IPS-18a (cell line): ENCODE results near the gene NLGN1.

ENCODE experiments used
- H3K27ac ChIP-seq: one replicate; pipeline ENCODE4 v1.5.1; 2013; ENCODE audit warnings: low read length
- H3K27me3 ChIP-seq: one replicate; pipeline ENCODE4 v1.6.1; 2013; ENCODE audit warnings: mild to moderate bottlenecking, low read length; ENCODE audit not compliant: control insufficient read depth, insufficient read depth
- H3K36me3 ChIP-seq: one replicate; pipeline ENCODE4 v1.6.1; 2013; ENCODE audit warnings: low read depth, low read length; ENCODE audit not compliant: control insufficient read depth
- H3K4me1 ChIP-seq: one replicate; pipeline ENCODE4 v1.6.1; 2013; ENCODE audit warnings: low read depth, low read length; ENCODE audit not compliant: control insufficient read depth
- H3K4me3 ChIP-seq: one replicate; pipeline ENCODE4 v1.5.1; 2013; ENCODE audit warnings: low read length
- H3K9ac ChIP-seq: one replicate; pipeline ENCODE4 v1.6.1; 2013; ENCODE audit warnings: mild to moderate bottlenecking, low read length, moderate library complexity
- H3K9me3 ChIP-seq: one replicate; pipeline ENCODE4 v1.6.1; 2013; ENCODE audit warnings: low read depth, low read length; ENCODE audit not compliant: control insufficient read depth

The NLGN1 gene

DNA sequence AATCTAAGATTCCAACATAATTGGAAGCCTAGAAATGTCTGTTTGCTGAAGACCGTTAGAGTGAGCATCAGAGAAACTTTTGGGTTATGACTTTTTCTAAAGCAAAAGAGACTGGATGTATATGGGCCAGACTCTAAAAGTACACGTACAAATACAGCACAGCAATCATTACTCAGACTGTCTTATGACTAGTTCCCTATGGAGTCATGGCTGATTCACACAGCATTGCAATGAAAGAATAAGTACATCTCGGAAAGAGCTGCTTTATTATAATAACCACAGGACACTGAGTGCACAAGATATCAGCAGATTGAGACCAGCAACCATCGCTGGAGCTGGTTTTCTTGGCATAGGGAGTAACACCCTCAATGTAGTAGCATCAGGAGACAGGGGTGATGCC lies 618.6 kb downstream of the NLGN1 start:
- Histone ChIP-seq H3K9me3 (no peaks in the 10 kb centered on the region), H3K27ac (no peak overlapping the region), H3K27me3 (no peaks in the 10 kb centered on the region)

DNA sequence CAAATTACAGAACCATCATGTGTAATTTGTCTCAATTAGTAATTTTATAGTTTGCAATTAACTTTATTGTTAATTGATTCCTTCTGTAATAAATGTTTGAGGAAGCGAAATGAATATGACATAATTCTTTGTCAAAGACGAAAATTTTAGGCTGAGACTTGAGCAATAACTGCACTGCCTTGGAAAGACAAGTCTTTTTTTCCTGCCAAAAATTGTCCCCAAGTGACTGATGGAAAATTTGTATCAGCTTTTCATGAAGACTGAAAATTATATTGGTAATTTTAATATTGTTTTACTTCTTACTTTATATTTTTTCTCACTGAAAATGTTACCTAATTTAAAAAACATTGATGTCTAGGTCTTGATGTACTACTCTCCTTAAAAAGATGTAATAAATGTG lies 622.6 kb downstream of the NLGN1 start:
- no peak overlapping the region for H3K9ac ChIP-seq
- H3K9me3 ChIP-seq = no peaks in the 10 kb centered on the region
- H3K27me3 ChIP-seq = no peaks in the 10 kb centered on the region
- H3K27ac ChIP-seq = no peak overlapping the region
- peaks cover 3% of the 10 kb centered on the region for H3K4me1 ChIP-seq
- H3K36me3 ChIP-seq = no peaks in the 10 kb centered on the region
- H3K4me3 ChIP-seq = no peak overlapping the region

More for the DNA sequence above, 618.6 kb downstream of the NLGN1 start:
- Histone ChIP-seq H3K4me3 (no peak overlapping the region), H3K4me1 (peaks cover 3% of the 10 kb centered on the region), H3K9ac (no peak overlapping the region), H3K36me3 (no peaks in the 10 kb centered on the region)

DNA sequence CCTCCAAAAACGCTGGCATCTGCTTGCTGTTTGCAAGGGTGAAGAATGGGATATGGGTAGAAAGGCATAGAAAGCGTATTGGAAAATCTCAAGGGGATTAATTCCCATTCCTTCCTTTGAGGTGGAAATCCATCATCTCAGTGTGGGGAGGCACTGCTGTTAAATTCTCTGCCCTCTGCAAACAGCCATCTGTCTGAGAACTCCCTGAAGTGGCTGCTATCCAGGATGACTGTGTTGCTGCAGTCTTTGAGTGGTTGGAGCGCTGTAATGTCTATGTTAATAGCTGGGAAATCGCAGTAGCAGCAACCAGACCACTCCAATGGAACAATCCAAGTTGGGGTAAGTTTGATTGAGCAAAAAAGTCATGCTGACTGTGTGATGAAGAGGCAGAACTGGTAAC lies 625.9 kb downstream of the NLGN1 start:
- Histone ChIP-seq H3K9me3 (peaks cover 2% of the 10 kb centered on the region), H3K36me3 (no peaks in the 10 kb centered on the region), H3K4me1 (peaks cover 3% of the 10 kb centered on the region), H3K9ac (no peak overlapping the region), H3K27ac (no peak overlapping the region), H3K4me3 (no peak overlapping the region), H3K27me3 (no peaks in the 10 kb centered on the region)

DNA sequence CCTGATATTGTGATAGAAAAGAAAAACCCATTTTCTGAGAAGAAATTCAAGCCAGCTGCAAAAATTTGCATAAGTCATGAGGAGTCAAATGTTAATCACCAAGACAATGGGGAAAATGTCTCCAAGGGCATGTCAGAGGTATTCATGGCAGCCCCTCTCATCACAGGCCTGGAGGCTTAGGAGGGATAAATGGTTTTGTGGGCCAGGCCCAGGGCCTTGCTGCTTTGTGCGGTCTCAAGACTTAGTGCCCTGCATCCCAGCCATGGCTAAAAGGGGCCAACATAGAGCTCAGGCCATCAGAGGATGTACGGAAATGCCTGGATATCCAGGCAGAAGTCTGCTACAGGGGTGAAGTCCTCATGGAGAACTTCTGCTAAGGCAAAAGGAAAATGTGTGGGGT lies 631.1 kb downstream of the NLGN1 start:
- H3K4me3 ChIP-seq = no peak overlapping the region
- H3K4me1 ChIP-seq = peaks cover 1% of the 10 kb centered on the region
- H3K27ac ChIP-seq = no peak overlapping the region
- H3K36me3 ChIP-seq = no peaks in the 10 kb centered on the region
- H3K27me3 ChIP-seq = no peaks in the 10 kb centered on the region
- H3K9ac ChIP-seq = no peak overlapping the region
- H3K9me3 ChIP-seq = peaks cover 5% of the 10 kb centered on the region

DNA sequence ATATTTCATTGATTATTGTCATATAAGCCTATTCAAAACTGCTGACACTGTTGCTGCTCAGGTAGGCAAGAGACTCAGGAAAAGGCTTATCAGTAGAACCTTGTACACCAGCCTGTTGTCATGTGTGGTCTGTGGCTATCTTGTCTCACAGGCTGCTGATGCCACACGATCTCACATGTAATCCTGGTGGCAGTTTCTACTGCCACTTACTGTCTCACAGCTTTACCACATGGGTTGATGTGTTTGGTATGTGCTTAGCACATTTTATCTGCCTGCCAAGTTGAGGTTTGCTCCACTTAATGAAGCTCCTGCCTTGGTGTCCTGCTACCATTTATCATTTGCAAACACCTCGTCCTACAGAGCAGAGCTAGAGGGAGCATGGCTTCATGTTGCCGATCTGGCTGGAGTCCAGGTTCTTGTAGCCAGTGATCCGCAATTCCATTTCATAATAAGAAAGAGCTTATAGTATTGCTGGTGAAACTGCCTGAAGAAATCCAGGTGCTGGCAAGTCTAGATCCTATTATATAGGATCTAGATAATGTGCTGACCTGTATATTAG lies 637.9 kb downstream of the NLGN1 start:
- Histone ChIP-seq H3K27ac (no peak overlapping the region), H3K4me3 (no peak overlapping the region), H3K9me3 (no peaks in the 10 kb centered on the region), H3K27me3 (no peaks in the 10 kb centered on the region), H3K36me3 (no peaks in the 10 kb centered on the region), H3K4me1 (no peaks in the 10 kb centered on the region), H3K9ac (no peak overlapping the region)

DNA sequence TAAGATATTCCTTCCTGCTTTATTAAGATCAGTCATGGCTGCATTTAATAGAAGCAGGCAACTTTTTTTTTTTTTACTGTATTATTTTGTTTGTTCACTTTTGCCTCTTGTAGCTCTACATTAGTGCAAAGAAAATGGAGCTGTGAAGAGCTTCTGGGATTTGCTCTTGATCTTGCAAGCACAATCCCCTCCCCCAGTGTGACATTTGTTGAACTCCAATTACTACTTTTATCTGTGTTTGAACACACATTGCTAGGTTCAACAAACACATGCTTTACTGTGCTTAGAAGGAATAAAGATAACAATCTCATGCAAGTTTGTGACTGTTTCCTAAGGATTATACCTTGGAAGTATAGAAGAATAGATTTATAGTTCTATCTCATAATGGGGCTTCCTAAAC lies 648.8 kb downstream of the NLGN1 start:
- no peaks in the 10 kb centered on the region for H3K36me3 ChIP-seq
- no peaks in the 10 kb centered on the region for H3K27me3 ChIP-seq
- no peak overlapping the region for H3K4me3 ChIP-seq
- no peaks in the 10 kb centered on the region for H3K9me3 ChIP-seq
- H3K4me1 ChIP-seq = peaks cover 4% of the 10 kb centered on the region
- H3K9ac ChIP-seq = no peak overlapping the region
- H3K27ac ChIP-seq = no peak overlapping the region

DNA sequence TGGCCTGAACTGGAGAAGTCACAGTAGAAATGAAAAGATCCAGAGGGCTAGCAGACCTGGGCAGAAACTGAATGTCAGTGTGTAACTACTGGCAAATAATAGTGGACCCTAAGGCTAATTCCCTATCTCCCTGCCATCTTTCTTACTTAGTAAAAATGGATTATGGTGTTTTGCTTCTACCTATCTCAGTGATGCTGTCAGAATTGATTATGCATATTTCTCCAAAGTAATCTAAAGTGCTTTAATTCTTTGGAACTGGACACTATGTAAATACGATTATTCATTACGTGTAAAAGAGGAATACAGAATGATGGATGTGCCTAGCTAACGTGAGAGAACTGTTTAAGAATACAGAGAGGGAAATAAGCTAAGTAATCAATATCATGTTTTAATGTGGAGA lies 651.9 kb downstream of the NLGN1 start:
- Histone ChIP-seq H3K4me3 (no peak overlapping the region), H3K9me3 (no peaks in the 10 kb centered on the region), H3K4me1 (peaks cover 4% of the 10 kb centered on the region), H3K27ac (no peak overlapping the region), H3K36me3 (no peaks in the 10 kb centered on the region), H3K9ac (no peak overlapping the region), H3K27me3 (no peaks in the 10 kb centered on the region)

DNA sequence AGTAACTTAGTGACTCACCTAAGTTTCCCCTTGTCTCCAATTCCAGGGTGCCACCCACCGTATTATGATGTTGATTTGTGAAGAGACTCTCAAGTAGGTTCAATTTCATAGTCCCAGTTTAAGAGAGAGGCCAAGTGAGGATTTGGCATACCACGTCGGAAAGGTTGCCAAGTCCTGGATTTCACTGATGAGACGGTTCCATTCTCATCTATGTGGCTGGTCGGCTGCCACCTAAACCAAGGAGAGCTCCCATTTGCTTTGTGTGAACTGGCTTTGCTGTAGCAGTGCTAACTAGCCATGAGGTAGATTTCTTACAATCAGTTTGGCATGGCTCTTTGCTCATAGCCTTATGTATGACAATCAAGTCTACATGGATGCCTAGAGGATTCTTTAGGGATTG lies 653.6 kb downstream of the NLGN1 start:
- Histone ChIP-seq H3K9ac (no peak overlapping the region), H3K27ac (no peak overlapping the region), H3K27me3 (no peaks in the 10 kb centered on the region), H3K36me3 (no peaks in the 10 kb centered on the region), H3K4me1 (peaks cover 4% of the 10 kb centered on the region), H3K9me3 (no peaks in the 10 kb centered on the region), H3K4me3 (no peak overlapping the region)

DNA sequence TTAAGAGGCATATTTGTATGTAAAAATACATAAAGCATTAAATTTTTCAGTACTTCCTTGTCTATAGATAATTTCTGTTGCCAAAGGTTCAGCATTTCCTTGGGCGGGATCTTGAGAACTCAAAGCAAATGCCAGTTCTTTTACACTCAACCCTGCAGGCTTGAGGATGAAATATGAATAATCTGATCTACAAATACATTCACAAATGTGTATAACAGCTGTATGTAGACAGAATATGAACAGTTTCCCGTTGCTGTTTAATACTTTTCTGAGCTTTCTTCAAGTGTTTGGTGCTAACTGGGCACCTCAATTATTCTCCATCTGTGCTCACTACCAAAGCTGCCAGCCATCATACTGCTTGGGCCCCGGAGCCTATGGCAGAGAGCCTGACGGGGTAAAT lies 661.3 kb downstream of the NLGN1 start:
- H3K9ac ChIP-seq = no peak overlapping the region
- no peak overlapping the region for H3K4me3 ChIP-seq
- no peaks in the 10 kb centered on the region for H3K4me1 ChIP-seq
- no peak overlapping the region for H3K27ac ChIP-seq
- H3K27me3 ChIP-seq = no peaks in the 10 kb centered on the region
- H3K9me3 ChIP-seq = peaks cover 4% of the 10 kb centered on the region
- H3K36me3 ChIP-seq = no peaks in the 10 kb centered on the region

DNA sequence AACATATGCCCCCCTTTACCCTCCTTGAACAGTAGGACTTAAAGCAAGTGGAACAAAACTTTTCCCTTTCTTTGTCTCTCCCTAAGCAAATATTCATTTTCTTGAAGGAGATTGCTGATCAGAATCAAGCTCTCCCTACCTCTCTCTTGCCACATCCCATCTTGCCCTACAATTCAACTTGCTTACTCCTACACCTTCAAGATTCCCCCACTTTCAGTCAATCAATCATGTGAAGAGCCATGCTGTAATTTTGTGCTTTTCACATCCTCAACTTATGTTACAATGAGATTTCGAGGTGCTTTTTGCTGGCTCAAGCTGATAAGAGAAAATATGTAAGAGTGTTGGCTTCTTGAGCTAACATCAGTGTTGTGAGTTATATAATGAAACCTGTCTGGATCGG lies 662.9 kb downstream of the NLGN1 start:
- H3K27me3 ChIP-seq = no peaks in the 10 kb centered on the region

DNA sequence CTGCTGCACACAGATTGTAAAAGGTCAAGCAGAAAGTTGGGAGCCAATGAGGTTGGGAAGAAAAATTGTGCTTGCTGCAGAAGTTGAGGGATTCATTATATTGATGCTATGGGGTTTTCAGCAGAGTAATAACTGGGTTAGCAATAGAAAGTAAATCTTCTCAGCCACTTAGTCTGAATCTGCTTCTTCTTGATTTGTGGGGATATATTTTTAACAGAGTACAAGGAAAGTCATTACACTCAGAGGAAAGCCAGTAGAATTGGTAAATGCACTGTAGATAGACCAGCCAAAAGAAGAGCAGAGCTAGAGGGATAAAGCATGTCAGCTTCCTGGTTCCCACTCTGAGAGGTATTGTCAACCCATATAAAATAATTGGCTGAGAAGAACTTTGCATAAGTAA lies 663.6 kb downstream of the NLGN1 start:
- H3K36me3 ChIP-seq = no peaks in the 10 kb centered on the region
- H3K27ac ChIP-seq = no peak overlapping the region
- no peaks in the 10 kb centered on the region for H3K4me1 ChIP-seq
- no peak overlapping the region for H3K9ac ChIP-seq
- H3K4me3 ChIP-seq = no peak overlapping the region
- peaks cover 4% of the 10 kb centered on the region for H3K9me3 ChIP-seq
- no peaks in the 10 kb centered on the region for H3K27me3 ChIP-seq

More for the DNA sequence above, 662.9 kb downstream of the NLGN1 start:
- no peak overlapping the region for H3K4me3 ChIP-seq
- no peak overlapping the region for H3K9ac ChIP-seq
- H3K4me1 ChIP-seq = no peaks in the 10 kb centered on the region
- H3K27ac ChIP-seq = no peak overlapping the region
- H3K36me3 ChIP-seq = no peaks in the 10 kb centered on the region
- H3K9me3 ChIP-seq = peaks cover 4% of the 10 kb centered on the region

DNA sequence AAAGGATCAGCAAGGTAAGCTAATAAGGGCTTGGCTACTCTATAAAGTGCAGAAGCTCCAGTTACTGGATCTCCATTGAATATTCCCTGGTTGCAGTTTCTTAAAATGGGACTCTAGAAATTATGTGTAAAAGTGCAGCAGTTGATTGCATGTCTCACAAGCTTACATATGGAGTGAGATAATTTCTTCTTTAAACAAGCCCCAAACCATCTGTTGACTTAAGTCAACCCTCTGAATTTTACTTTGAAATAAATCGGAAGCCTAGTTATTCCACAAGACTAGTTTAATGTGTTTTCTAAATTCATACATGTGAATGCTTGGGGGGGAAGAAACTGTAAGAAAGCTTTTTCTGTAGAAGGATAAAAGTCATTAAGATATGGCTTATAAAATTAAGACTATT lies 664.2 kb downstream of the NLGN1 start:
- Histone ChIP-seq H3K9ac (no peak overlapping the region), H3K4me1 (no peaks in the 10 kb centered on the region), H3K27ac (no peak overlapping the region), H3K27me3 (no peaks in the 10 kb centered on the region), H3K9me3 (peaks cover 4% of the 10 kb centered on the region), H3K36me3 (no peaks in the 10 kb centered on the region), H3K4me3 (no peak overlapping the region)
